Measurements from ENCODE around the gene TCP10L.

DNA sequence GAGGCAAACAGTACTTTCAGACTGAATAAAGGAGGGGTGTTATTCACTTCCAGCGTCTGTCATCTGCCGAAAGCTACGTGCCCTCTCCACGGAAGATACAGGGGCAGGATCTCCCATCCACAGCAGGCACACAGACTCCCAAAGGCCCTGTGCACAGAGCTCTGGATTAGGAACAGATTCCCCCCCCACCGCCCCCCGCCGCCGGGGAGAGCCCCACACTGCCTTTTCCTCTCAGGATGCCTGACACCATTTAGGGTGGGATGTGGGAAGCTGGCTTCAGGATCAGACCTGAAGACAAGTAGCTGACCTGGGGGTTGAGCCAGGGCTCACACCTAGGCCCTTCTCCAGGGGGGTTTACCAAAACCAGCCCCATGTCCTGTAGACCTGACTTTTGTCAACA is 8.4 kb upstream of the TCP10L start:
- TF ChIP-seq, protein P1, sequence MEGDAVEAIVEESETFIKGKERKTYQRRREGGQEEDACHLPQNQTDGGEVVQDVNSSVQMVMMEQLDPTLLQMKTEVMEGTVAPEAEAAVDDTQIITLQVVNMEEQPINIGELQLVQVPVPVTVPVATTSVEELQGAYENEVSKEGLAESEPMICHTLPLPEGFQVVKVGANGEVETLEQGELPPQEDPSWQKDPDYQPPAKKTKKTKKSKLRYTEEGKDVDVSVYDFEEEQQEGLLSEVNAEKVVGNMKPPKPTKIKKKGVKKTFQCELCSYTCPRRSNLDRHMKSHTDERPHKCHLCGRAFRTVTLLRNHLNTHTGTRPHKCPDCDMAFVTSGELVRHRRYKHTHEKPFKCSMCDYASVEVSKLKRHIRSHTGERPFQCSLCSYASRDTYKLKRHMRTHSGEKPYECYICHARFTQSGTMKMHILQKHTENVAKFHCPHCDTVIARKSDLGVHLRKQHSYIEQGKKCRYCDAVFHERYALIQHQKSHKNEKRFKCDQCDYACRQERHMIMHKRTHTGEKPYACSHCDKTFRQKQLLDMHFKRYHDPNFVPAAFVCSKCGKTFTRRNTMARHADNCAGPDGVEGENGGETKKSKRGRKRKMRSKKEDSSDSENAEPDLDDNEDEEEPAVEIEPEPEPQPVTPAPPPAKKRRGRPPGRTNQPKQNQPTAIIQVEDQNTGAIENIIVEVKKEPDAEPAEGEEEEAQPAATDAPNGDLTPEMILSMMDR (IDR thresholded peaks at IDR 0.05; ENCODE audit: low read length), result no peak
- TF ChIP-seq EZH2 (optimal IDR thresholded peaks at IDR 0.05; ENCODE audit: low read depth, low read length), result no peak
- no peak for TF ChIP-seq EZH2phosphoT487 (IDR thresholded peaks at IDR 0.05; ENCODE audit: low read length)

All from MM.1S (cell line).